RWPE2 (cell line): ENCODE results near the gene SERPINE3.

Source experiments
- ATAC-seq: fragments of 200-7000 bp; cut with Tn5 transposase; 3 replicates; pipeline ENCODE4 v1.9.1; 2021; ENCODE audit warnings: low read depth
- DNase-seq: peaks from one replicate; pipeline ENCODE4 v3.0.0-alpha.2; 2020; ENCODE audit warnings: low spot score
- H3K27ac ChIP-seq: fragments of 450-650 bp; 2 replicates; pipeline ENCODE4 v1.5.1; 2017; ENCODE audit warnings: mild to moderate bottlenecking; ENCODE audit not compliant: poor library complexity, severe bottlenecking
- H3K27me3 ChIP-seq: fragments of 250-450 bp; sonication (Bioruptor Pico); 2 replicates; pipeline ENCODE4 v1.5.1; 2021; ENCODE audit warnings: mild to moderate bottlenecking, moderate library complexity; ENCODE audit not compliant: insufficient read depth, poor library complexity, severe bottlenecking
- H3K36me3 ChIP-seq: fragments of 250-450 bp; sonication (Bioruptor Pico); 2 replicates; pipeline ENCODE4 v1.5.1; 2020; ENCODE audit warnings: low read depth, mild to moderate bottlenecking, moderate library complexity
- H3K4me1 ChIP-seq: fragments of 250-450 bp; sonication (Bioruptor Pico); 2 replicates; pipeline ENCODE4 v1.5.1; 2021; ENCODE audit warnings: mild to moderate bottlenecking, moderate library complexity; ENCODE audit not compliant: insufficient read depth, poor library complexity, severe bottlenecking
- H3K4me3 ChIP-seq: fragments of 250-450 bp; sonication (Bioruptor Pico); 2 replicates; pipeline ENCODE4 v1.5.1; 2021; ENCODE audit warnings: mild to moderate bottlenecking, moderate library complexity; ENCODE audit not compliant: severe bottlenecking
- H3K9me3 ChIP-seq: fragments of 250-450 bp; sonication (Bioruptor Pico); 2 replicates; pipeline ENCODE4 v1.5.1; 2021; ENCODE audit warnings: mild to moderate bottlenecking, moderate library complexity; ENCODE audit not compliant: severe bottlenecking
- TF ChIP-seq, protein P1 (sequence below): fragments of 450-650 bp; IDR thresholded peaks from one replicate; pipeline ENCODE4 v1.5.1; 2017; ENCODE audit warnings: mild to moderate bottlenecking, moderate library complexity; ENCODE audit not compliant: poor library complexity, severe bottlenecking

SERPINE3 gene

DNA sequence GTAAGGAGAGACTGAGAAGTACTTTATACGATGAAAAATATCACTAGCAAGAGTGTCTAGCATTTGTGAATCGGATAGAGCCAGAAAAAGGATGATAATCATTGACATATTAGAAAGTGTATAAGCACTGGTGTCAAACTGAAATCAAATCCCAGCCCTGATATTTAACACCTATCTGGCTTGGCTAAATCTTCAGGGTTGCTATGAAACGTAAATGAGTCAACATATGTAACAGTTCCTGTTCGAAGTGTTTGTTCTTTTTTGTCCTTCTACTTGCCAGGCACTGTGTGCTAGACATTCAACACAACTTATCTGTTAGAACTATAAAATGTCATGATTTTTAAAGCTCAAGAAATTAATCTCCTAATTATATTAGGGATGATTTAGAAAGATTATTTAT is 40.8 kb downstream of the SERPINE3 start:
- H3K27ac ChIP-seq = no peak overlapping the region
- no peaks in the 10 kb centered on the region for H3K9me3 ChIP-seq
- ATAC-seq (peak; percentile 69; the same call in 2 of the 3 replicates), DNase-seq (no peak)
- H3K27me3 ChIP-seq = no peaks in the 10 kb centered on the region
- peaks cover 97% of the 10 kb centered on the region for H3K36me3 ChIP-seq
- H3K4me1 ChIP-seq = peaks cover 19% of the 10 kb centered on the region
- TF ChIP-seq, protein P1, sequence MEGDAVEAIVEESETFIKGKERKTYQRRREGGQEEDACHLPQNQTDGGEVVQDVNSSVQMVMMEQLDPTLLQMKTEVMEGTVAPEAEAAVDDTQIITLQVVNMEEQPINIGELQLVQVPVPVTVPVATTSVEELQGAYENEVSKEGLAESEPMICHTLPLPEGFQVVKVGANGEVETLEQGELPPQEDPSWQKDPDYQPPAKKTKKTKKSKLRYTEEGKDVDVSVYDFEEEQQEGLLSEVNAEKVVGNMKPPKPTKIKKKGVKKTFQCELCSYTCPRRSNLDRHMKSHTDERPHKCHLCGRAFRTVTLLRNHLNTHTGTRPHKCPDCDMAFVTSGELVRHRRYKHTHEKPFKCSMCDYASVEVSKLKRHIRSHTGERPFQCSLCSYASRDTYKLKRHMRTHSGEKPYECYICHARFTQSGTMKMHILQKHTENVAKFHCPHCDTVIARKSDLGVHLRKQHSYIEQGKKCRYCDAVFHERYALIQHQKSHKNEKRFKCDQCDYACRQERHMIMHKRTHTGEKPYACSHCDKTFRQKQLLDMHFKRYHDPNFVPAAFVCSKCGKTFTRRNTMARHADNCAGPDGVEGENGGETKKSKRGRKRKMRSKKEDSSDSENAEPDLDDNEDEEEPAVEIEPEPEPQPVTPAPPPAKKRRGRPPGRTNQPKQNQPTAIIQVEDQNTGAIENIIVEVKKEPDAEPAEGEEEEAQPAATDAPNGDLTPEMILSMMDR = no peak
- no peak overlapping the region for H3K4me3 ChIP-seq

DNA sequence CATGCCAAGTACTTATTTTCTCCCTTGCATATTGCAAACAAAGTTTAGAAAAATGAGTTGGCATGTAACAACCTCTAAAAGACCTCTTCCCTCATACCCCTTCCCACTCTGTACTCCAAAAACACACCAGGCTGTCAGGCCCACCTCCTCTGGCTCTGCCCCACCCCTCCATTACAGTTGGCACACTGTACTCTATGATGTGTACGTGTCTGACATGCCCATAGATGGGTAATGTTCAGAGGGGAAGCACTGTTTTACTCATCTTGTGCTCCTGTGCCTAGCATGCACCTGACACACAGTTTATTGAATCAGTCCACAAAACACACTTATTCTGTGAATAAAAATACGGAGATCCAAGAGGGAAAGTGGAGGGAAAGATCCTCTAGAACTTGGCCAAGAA is 45.6 kb downstream of the SERPINE3 start:
- ATAC-seq (no peak), DNase-seq (no peak)
- peaks cover 87% of the 10 kb centered on the region for H3K36me3 ChIP-seq
- H3K4me3 ChIP-seq = no peak overlapping the region
- no peaks in the 10 kb centered on the region for H3K27me3 ChIP-seq
- H3K9me3 ChIP-seq = no peaks in the 10 kb centered on the region
- TF ChIP-seq, protein P1 = no peak
- H3K27ac ChIP-seq = no peak overlapping the region
- H3K4me1 ChIP-seq = peaks cover 18% of the 10 kb centered on the region

DNA sequence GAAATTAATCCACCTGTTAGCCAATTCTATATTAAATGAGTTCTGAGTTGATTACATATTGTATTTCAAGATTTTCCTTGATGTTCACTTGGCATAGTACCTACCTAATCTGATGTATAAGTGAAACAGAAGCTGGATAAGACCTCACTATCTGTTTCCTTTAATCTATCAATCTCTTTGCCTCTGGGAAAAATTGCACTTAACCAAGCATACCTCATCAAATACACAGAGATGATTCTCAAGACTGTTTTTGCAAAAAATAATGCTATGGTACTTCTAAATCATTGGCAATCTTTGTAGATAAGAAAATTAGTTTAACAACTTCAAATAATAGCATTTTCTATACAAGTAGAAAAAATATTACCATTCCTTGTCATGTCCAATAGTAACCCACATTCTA is 55.2 kb downstream of the SERPINE3 start:
- no peak for ATAC-seq
- H3K27ac ChIP-seq = no peak overlapping the region
- DNase-seq = no peak
- no peak overlapping the region for H3K4me3 ChIP-seq
- H3K27me3 ChIP-seq = no peaks in the 10 kb centered on the region
- TF ChIP-seq, protein P1 = no peak
- H3K9me3 ChIP-seq = no peaks in the 10 kb centered on the region
- peaks cover 6% of the 10 kb centered on the region for H3K4me1 ChIP-seq
- peaks cover 54% of the 10 kb centered on the region for H3K36me3 ChIP-seq

DNA sequence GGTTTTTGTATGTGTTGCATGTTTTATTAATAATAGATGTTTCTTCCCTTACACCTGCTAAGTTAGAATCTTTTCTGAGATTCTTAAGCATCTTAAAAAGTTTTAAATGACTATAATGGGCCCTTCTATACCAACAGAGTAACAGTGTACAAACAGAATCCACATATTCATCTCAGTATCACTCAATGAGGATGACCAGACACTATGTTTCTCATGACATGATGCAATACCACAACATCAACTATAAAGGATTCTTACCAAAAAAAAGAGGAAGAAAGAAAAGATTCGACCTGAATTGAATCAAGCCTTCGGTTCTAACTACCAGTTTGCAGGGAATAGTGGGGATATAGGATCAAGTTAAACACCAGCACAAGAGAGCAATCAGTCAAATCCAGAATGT is 56.9 kb downstream of the SERPINE3 start:
- Histone ChIP-seq H3K4me3 (no peak overlapping the region), H3K27me3 (no peaks in the 10 kb centered on the region), H3K27ac (no peak overlapping the region), H3K4me1 (peaks cover 6% of the 10 kb centered on the region), H3K36me3 (peaks cover 53% of the 10 kb centered on the region), H3K9me3 (no peaks in the 10 kb centered on the region)
- TF ChIP-seq, protein P1 = no peak
- DNase-seq (no peak), ATAC-seq (no peak)

DNA sequence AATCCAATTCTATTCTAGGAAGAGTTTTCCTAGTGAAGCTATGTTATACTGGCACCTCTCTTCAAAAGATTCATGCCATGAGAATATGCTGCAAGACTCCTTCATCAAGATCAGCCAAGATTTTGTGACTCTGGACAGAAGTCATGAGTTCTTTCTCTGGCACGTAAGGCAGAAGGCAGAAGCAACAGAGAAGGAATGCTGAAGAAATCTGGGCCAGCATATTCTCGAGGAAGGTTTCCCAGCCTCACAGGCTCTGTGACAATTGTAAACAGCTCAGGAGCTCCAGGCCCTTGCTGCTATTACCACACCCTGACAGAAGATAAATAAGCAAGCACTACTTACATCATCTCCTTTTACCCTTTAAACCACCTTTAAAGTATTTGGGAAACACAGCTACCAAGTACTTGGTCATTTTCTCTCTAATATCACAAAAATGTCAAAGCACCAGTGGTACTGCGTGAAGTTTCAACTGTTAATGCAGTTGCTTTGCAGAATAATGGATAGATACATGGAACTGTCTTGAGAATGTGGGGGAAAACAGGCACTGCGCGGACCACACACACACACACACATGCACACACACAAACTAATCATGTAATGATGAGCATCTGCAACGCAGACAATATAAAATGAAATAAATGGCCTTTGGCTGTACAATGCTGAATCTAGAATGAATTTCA is 57.9 kb downstream of the SERPINE3 start:
- Histone ChIP-seq H3K27ac (no peak overlapping the region), H3K4me3 (no peak overlapping the region), H3K27me3 (no peaks in the 10 kb centered on the region), H3K9me3 (no peaks in the 10 kb centered on the region), H3K4me1 (peaks cover 6% of the 10 kb centered on the region), H3K36me3 (peaks cover 60% of the 10 kb centered on the region)
- TF ChIP-seq, protein P1 = no peak
- DNase-seq (no peak), ATAC-seq (no peak)
